GM19043 (cell line): ENCODE measurements around the gene XCR1.
A peak's percentile ranks its signal among the peaks of the same experiment; 100 is the strongest.
"Not testable (repeated sequence)": the region's sequence is repeated elsewhere in the genome, so short reads cannot be mapped to it uniquely, and the experiment has no call there.

Experiments used
- ATAC-seq: cut with Tn5 transposase; IDR thresholded peaks from one replicate; pipeline ENCODE4 v1.9.1; 2021; ENCODE audit warnings: low read depth; ENCODE audit not compliant: unreplicated experiment

The XCR1 gene

GRCh38 chr3:46008058-46008457, 19.2 kb downstream of the XCR1 start:
- ATAC-seq = no peak

GRCh38 chr3:46007280-46007679, 20.0 kb downstream of the XCR1 start:
- ATAC-seq = no peak

DNA sequence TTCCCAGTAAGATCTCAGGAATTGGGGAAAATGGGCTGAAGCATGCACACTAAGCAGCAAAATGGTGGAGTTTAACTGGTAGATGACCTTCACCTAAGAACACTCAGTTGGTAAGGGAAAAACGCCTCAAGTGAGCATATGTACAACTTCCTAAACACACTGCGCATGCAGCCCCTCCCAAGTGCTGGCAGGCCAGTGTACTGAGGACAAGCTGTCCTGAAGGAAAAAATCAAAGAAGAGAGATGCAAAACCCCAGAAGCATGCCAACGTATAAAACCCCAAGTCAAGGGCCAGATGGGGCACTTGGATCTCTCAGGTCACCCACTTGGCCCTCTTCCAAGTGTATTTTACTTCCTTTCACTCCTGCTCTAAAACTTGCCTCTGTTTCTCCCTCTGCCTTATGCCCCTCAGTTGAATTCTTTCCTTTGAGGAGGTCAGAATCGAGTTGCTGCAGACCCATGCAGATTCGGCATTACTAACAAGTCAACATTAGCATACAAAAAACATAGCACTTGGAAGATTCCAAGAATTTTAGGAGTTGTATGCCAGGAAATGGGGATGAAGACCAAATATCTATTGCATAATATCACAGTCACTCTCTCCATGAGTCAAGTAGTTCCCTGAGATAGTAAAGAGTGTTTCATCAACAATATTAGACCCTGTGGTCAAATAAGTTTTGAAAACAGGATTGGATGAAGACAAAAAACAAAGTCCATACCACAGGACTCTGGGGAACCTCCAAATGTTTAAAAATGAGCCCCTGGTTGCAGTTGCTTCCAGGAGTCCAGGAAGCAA, 20.8 kb downstream of the XCR1 start:
- no peak for ATAC-seq

DNA sequence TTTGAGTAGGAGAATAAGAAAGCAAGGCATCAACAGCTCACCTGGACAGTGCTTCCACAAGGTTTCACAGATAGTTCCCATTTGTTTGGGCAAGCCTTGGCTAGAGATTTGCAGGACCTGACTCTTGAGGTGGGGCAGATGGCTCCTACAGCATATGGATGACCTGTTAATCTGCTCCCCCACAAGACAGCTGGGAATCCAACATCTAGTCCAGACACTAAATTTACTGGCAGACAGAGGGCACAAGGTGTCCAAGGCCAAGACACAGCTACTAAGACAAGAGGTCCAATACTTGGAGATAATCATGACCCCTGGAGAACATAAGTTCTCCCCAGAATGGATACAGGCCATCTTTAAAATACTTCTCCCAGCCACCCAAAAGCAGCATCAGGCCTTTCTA, 23.6 kb downstream of the XCR1 start:
- not testable (repeated sequence) for ATAC-seq

- no peak for ATAC-seq
Observed at GRCh38 chr3:46001178-46001577, 26.1 kb downstream of the XCR1 start.

GRCh38 chr3:45997942-45998341, 29.3 kb downstream of the XCR1 start:
- ATAC-seq = no peak

- ATAC-seq = not testable (repeated sequence)
Observed at GRCh38 chr3:45997499-45997898, 29.8 kb downstream of the XCR1 start.

GRCh38 chr3:45995236-45996192, 31.8 kb downstream of the XCR1 start, which contains the start of gene FYCO1:
Gene FYCO1 (minus strand): TSS chr3:45995824. CDS start chr3:45984910, 10,914 bp downstream.
- peak; percentile 85 for ATAC-seq

DNA sequence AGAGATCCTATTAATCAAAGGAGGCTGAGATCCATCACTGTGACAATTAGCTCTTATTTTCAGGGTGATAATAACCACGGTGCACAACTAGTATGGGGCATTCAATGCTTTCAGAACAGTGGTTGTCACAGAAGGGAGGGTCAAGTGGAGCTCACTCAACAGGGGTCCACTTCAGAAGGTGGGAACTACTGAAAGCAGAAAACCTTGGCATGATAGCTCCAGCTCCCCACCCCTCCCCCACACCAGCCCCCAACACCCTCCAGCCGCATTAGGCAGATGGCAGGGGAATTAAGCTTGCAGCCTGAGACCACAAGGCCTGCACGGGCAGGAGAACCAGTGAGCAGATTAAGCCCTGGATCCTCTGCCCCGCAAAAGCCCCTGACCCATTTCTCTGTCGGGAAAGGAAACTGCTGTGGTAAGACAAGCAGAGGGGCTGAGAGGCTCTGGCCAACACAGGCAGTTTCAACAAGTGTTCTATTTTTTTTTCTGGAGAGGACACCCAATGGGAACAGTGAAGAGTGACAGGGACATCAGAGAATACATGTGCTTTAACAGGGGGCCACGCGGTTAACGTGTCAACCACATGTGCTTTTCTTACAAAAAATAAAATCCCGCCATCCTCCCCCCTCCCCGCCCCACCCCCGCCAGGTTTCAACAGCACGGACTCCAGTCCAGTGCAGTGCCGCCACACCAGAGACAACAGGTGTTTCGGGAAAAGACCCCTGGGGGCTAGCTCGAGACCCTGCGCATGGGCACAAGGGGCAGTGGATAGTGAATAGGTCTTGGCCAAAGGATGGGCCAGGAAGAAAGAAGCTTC, 32.7 kb downstream of the XCR1 start:
- ATAC-seq = no peak

DNA sequence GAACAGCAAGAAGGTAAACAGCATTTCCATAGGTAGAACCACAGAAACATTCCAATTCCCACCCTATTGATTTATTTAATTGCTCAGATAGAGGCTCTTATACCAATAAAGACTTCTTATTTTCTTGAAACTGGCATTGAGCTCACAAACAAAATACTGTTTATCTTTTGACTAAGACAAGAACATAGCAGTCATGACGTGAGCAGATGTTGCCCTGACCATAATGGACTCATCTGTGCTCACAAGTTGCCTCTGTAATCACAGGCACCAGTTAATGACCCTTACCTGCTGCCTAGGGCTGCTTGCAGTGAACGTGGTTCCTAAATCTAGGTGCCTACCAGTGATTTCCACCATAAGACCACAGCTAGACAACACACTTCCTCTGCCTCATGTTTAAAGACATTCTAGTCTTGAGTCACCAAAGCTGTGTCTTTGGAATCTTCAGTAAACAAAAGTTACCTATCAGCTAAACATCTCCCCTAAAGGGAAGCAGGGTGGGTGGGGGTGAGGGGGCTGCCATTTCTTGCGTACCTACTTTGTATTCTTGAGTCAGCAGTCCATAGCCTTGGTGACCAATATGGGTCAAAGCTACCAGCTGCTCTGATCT, 33.8 kb downstream of the XCR1 start:
- no peak for ATAC-seq

- no peak for ATAC-seq
Observed at GRCh38 chr3:45992821-45993221, 34.5 kb downstream of the XCR1 start.

GRCh38 chr3:45992133-45992729, 35.1 kb downstream of the XCR1 start:
- no peak for ATAC-seq

- ATAC-seq = no peak
Observed at GRCh38 chr3:45991341-45991740, 35.9 kb downstream of the XCR1 start.

DNA sequence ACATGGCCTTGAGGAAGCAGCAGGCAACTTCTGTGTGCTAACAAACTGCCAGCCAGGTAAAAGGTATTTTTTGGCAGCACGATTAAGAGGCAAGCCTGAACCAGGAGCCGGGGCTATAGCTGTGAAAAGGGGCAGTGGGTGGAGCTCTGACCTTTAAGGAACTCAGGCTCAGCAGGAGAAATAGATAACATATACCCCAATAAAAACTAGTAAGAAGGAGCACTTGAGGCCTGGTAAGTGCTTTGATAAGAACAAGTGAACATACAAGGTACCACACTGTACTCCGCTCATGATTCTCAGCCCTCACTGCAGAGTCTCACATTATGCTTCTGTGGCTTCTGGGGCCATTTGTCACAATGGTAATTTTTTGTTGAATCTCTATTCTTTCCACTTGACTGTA, 37.1 kb downstream of the XCR1 start:
- no peak for ATAC-seq

DNA sequence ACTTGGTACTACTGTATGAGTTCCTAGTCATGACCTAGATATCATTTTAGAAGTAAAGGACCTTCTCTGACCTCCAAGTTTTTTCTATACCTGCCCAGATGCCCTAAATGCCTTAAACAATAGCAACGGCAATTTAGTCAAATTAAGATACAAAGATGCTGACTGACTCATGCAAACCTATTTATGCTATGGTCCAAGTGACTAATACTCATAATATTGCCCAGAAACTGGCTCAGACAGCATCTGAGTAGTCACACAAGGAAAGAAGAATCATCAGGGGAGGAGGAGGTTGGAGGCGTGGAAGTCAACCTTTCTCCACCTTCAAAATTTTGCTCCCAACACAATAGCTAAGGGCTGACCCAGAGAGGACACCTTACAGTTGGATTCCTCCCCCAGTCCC, 38.5 kb downstream of the XCR1 start:
- no peak for ATAC-seq

- ATAC-seq = no peak
Observed at GRCh38 chr3:45988362-45988761, 38.9 kb downstream of the XCR1 start.

DNA sequence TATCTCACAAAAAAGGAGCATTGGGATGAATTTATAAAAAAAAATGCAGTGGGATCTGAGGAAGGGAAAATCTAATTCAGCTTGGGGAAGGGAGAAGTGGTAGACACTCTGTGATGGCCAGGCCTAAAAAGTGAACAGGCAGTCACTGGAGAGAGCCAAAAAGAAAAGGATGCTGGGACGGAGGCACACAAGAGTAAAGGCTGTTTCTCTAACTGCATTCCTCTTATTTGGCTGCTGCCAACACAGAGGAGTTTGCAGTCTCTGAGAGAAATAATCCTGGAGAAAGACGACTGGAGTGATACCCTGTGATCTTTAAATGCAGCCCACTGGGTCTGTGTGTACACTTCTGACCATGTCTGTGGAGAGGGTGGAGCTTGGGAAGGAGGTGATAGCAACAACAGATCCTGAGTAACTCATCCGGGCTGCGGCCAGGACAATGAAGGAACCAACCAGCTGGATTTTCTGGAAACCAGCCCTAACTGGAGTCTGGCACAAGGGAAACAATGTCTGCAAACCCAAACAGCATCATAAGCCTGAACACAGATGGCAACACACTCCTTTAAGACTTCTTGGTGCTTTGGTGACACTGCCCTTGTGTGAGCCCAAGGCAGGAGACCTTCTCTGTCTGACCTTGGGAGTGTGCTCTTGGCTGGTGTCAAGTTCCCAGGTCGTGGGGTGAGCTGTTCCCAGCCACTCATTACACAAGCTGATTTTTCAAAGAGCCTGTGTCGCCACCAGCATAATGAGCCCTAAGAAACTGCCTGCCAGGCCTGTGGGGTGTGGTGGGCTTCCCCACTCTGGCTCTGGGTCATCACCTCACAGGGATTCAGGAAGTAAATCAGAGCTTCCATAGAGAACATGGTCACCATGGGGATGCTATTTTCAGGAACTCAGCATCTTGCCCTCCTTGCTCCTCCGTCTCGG, 39.7 kb downstream of the XCR1 start:
- ATAC-seq = no peak

DNA sequence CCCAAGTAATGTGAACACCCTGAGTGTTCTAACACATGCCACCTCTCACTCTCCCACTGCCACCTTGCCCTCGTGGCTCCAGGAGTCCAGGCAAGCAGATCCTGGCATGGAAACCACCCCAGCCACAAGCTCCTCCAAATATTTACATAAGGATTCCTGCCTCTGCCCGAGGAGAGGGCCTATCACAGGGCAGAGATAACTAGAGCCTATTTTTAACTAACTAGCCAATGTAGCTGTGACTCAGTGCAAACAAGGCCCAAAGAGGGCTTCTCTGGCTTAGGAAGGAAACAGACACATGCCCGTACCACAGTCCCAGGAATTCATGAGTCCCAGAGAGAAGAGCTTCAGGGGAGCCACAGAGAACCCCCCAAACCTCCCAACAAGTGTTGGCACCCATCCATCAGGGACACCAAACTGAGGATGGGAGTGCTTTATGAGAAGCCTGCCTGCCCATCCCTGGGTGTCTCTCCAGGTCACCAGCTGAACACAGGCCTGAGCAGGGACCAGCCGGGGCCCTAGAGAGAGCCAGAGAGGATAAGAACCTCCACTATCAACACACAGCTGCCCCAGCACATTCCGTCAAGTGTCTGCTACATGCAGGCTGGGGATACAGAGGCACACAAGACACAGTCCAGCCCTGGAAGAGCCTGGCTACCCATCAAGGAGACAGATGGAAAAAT, 40.8 kb downstream of the XCR1 start:
- no peak for ATAC-seq
